ENCODE data around the gene SACM1L.
A peak's percentile ranks its signal among the peaks of the same experiment; 100 is the strongest.

Gene SACM1L

GRCh38 chr3:45712434-45713110 is 23.4 kb downstream of the SACM1L start:
- WGBS (ENCODE audit: extremely low coverage, insufficient coverage, insufficient read length), result 100% methylated on average over 1 of the region's 7 CpGs

DNA sequence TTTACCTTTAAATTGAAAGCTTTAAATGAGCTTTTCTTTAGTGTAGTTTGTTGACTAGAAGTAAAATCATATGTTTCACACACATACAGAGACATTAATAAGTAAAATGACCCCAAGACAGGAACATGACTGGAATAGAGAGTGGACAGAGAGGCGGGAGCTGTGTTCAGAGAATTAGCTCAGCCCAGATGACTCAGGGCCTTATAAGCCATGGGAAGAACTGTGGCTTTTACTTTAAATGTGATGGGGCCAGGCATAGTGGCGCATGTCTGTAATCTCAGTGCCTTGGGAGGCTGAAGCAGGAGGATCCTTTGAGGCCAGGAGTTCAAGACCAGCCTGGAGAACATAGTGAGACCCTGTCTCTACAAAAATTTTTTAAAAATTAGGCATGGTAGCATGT is 26.7 kb downstream of the SACM1L start:
- no peak overlapping the region for H3K4me3 ChIP-seq (ENCODE audit: low read depth, low read length)
- no peaks in the 10 kb centered on the region for H3K79me2 ChIP-seq (ENCODE audit: control insufficient read depth, insufficient read depth, low read length, poor library complexity)
- H2BK120ac ChIP-seq (ENCODE audit: insufficient read depth, low read length, poor library complexity), result no peak overlapping the region
- no peak overlapping the region for H3K27ac ChIP-seq (ENCODE audit: low read depth, low read length)
- H3K79me1 ChIP-seq (ENCODE audit: low read length), result no peaks in the 10 kb centered on the region
- no CpG with 5 or more reads among the region's 2 CpGs for WGBS (ENCODE audit: extremely low coverage, insufficient coverage, insufficient read length)
- no peak overlapping the region for H3K18ac ChIP-seq (ENCODE audit: low read length)
- no peak overlapping the region for H4K8ac ChIP-seq (ENCODE audit: low read depth, low read length)
- H3K4me1 ChIP-seq (ENCODE audit: control insufficient read depth in 1 of 2, insufficient read depth in 2 of 2, low read length in 2 of 2), result peaks cover 0 to 3% of the 10 kb centered on the region in 2 experiments
- DNase-seq, result no peak
- H2BK5ac ChIP-seq (ENCODE audit: low read depth, low read length, poor library complexity), result no peak overlapping the region
- H3K36me3 ChIP-seq (ENCODE audit: control insufficient read depth in 1 of 2, insufficient read depth in 2 of 2, low read length in 2 of 2), result peaks cover 7 to 8% of the 10 kb centered on the region in 2 experiments
- no peak overlapping the region for H3K4ac ChIP-seq (ENCODE audit: low read depth, low read length)
- H4K12ac ChIP-seq (ENCODE audit: low read depth, low read length), result no peak overlapping the region
- H2AFZ ChIP-seq (ENCODE audit: insufficient read depth, low read length, poor library complexity), result no peak overlapping the region
- H3K23ac ChIP-seq (ENCODE audit: low read length), result no peak overlapping the region
- H2AK5ac ChIP-seq (ENCODE audit: low read length), result no peak overlapping the region
- H3K9me3 ChIP-seq (ENCODE audit: insufficient read depth, low read depth, low read length), result no peaks in the 10 kb centered on the region
- H4K91ac ChIP-seq (ENCODE audit: low read depth, low read length), result no peak overlapping the region
- H3K4me2 ChIP-seq (ENCODE audit: low read length), result no peak overlapping the region
- H3K14ac ChIP-seq (ENCODE audit: low read length), result no peak overlapping the region
- no peak overlapping the region for H2BK12ac ChIP-seq (ENCODE audit: low read length)
- no peak overlapping the region for H3K9ac ChIP-seq (ENCODE audit: low read length)
- H3K27me3 ChIP-seq (ENCODE audit: insufficient read depth, low read length), result no peaks in the 10 kb centered on the region

More at GRCh38 chr3:45712434-45713110, 23.4 kb downstream of the SACM1L start:
- H3K9ac ChIP-seq (ENCODE audit: low read length), result no peak overlapping the region
- H2BK5ac ChIP-seq (ENCODE audit: low read depth, low read length, poor library complexity), result no peak overlapping the region
- H3K4me1 ChIP-seq (ENCODE audit: control insufficient read depth in 1 of 2, insufficient read depth in 2 of 2, low read length in 2 of 2), result peaks cover 0 to 3% of the 10 kb centered on the region in 2 experiments
- no peak overlapping the region for H3K18ac ChIP-seq (ENCODE audit: low read length)
- no peak overlapping the region for H3K23ac ChIP-seq (ENCODE audit: low read length)
- no peaks in the 10 kb centered on the region for H3K27me3 ChIP-seq (ENCODE audit: insufficient read depth, low read length)
- peak; percentile 78 to 91 for DNase-seq
- H3K36me3 ChIP-seq (ENCODE audit: control insufficient read depth in 1 of 2, insufficient read depth in 2 of 2, low read length in 2 of 2), result peaks cover 6 to 8% of the 10 kb centered on the region in 2 experiments
- H3K9me3 ChIP-seq (ENCODE audit: insufficient read depth, low read depth, low read length), result no peaks in the 10 kb centered on the region
- no peak overlapping the region for H2BK12ac ChIP-seq (ENCODE audit: low read length)
- no peaks in the 10 kb centered on the region for H3K79me2 ChIP-seq (ENCODE audit: control insufficient read depth, insufficient read depth, low read length, poor library complexity)
- H3K4ac ChIP-seq (ENCODE audit: low read depth, low read length), result no peak overlapping the region
- no peaks in the 10 kb centered on the region for H3K79me1 ChIP-seq (ENCODE audit: low read length)
- no peak overlapping the region for H3K4me2 ChIP-seq (ENCODE audit: low read length)
- no peak overlapping the region for H4K8ac ChIP-seq (ENCODE audit: low read depth, low read length)
- no peak overlapping the region for H2BK120ac ChIP-seq (ENCODE audit: insufficient read depth, low read length, poor library complexity)
- no peak overlapping the region for H2AFZ ChIP-seq (ENCODE audit: insufficient read depth, low read length, poor library complexity)
- H3K27ac ChIP-seq (ENCODE audit: low read depth, low read length), result peak overlapping the region; percentile 28
- H2AK5ac ChIP-seq (ENCODE audit: low read length), result no peak overlapping the region
- H3K4me3 ChIP-seq (ENCODE audit: low read depth, low read length), result no peak overlapping the region
- no peak overlapping the region for H4K91ac ChIP-seq (ENCODE audit: low read depth, low read length)
- no peak overlapping the region for H3K14ac ChIP-seq (ENCODE audit: low read length)
- no peak overlapping the region for H4K12ac ChIP-seq (ENCODE audit: low read depth, low read length)

GRCh38 chr3:45716790-45717336 is 27.7 kb downstream of the SACM1L start:
- H3K36me3 ChIP-seq (ENCODE audit: control insufficient read depth in 1 of 2, insufficient read depth in 2 of 2, low read length in 2 of 2), result peaks cover 4 to 5% of the 10 kb centered on the region in 2 experiments
- peaks cover 0 to 3% of the 10 kb centered on the region in 2 experiments for H3K4me1 ChIP-seq (ENCODE audit: control insufficient read depth in 1 of 2, insufficient read depth in 2 of 2, low read length in 2 of 2)
- no peak overlapping the region for H2AFZ ChIP-seq (ENCODE audit: insufficient read depth, low read length, poor library complexity)
- H3K4me3 ChIP-seq (ENCODE audit: low read depth, low read length), result no peak overlapping the region
- H4K91ac ChIP-seq (ENCODE audit: low read depth, low read length), result no peak overlapping the region
- no peaks in the 10 kb centered on the region for H3K9me3 ChIP-seq (ENCODE audit: insufficient read depth, low read depth, low read length)
- H3K27ac ChIP-seq (ENCODE audit: low read depth, low read length), result no peak overlapping the region
- no peaks in the 10 kb centered on the region for H3K79me1 ChIP-seq (ENCODE audit: low read length)
- no peak overlapping the region for H2BK120ac ChIP-seq (ENCODE audit: insufficient read depth, low read length, poor library complexity)
- no CpG with 5 or more reads among the region's 3 CpGs for WGBS (ENCODE audit: extremely low coverage, insufficient coverage, insufficient read length)
- no peak overlapping the region for H4K8ac ChIP-seq (ENCODE audit: low read depth, low read length)
- no peak overlapping the region for H3K4ac ChIP-seq (ENCODE audit: low read depth, low read length)
- H3K9ac ChIP-seq (ENCODE audit: low read length), result no peak overlapping the region
- peak; percentile 44 to 71 for DNase-seq
- no peak overlapping the region for H2BK12ac ChIP-seq (ENCODE audit: low read length)
- no peak overlapping the region for H2AK5ac ChIP-seq (ENCODE audit: low read length)
- H3K4me2 ChIP-seq (ENCODE audit: low read length), result no peak overlapping the region
- H2BK5ac ChIP-seq (ENCODE audit: low read depth, low read length, poor library complexity), result no peak overlapping the region
- H3K23ac ChIP-seq (ENCODE audit: low read length), result no peak overlapping the region
- no peaks in the 10 kb centered on the region for H3K27me3 ChIP-seq (ENCODE audit: insufficient read depth, low read length)
- H3K14ac ChIP-seq (ENCODE audit: low read length), result no peak overlapping the region
- H4K12ac ChIP-seq (ENCODE audit: low read depth, low read length), result no peak overlapping the region
- H3K79me2 ChIP-seq (ENCODE audit: control insufficient read depth, insufficient read depth, low read length, poor library complexity), result no peaks in the 10 kb centered on the region
- no peak overlapping the region for H3K18ac ChIP-seq (ENCODE audit: low read length)

DNA sequence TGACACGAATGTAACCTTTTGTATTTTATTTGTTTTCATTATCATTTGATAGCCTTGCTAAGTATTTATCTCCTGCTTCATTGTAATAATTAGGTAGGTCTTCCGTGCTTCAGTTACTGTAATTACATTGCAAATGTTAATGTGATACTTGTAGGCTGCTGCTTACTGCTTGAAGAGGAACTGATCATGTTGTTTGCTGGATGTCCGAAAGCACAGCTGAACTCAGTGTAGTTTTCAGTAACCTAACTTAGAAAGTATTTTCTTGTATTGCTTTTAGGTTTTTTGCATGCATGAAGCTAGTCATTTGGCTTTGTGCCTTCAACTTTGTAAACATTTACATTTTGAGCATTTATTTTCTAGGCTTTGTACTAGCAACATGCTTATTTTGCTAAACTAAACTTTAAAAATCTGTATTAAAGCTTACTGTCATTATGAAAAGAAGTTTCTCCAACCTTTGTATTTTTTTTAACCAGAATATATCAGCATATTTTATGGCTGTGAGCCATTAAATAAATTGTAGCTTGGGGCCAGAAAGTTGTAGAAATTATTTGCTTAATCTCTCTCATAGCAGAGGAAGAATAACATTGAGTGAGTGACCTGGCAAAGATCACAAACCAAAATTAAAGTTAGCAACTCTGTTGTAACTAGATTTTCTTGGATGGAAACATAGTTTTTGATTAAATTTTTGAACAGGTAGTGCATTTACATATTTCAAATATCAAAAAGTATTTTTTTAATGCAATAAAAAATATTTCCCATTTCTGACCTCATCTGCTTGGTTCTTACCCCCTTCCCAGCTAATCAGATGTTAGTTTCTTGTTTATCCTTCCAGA is 30.7 kb downstream of the SACM1L start:
- Histone ChIP-seq H3K79me1 (ENCODE audit: low read length) (no peaks in the 10 kb centered on the region), H3K36me3 (ENCODE audit: control insufficient read depth in 1 of 2, insufficient read depth in 2 of 2, low read length in 2 of 2) (peaks cover 3 to 5% of the 10 kb centered on the region in 2 experiments), H3K14ac (ENCODE audit: low read length) (no peak overlapping the region), H3K4me3 (ENCODE audit: low read depth, low read length) (no peak overlapping the region), H4K12ac (ENCODE audit: low read depth, low read length) (no peak overlapping the region), H3K27me3 (ENCODE audit: insufficient read depth, low read length) (no peaks in the 10 kb centered on the region), H3K23ac (ENCODE audit: low read length) (no peak overlapping the region), H3K18ac (ENCODE audit: low read length) (no peak overlapping the region), H4K91ac (ENCODE audit: low read depth, low read length) (no peak overlapping the region), H3K27ac (ENCODE audit: low read depth, low read length) (no peak overlapping the region), H2BK120ac (ENCODE audit: insufficient read depth, low read length, poor library complexity) (no peak overlapping the region), H3K4me1 (ENCODE audit: control insufficient read depth in 1 of 2, insufficient read depth in 2 of 2, low read length in 2 of 2) (no peaks in the 10 kb centered on the region), H2BK5ac (ENCODE audit: low read depth, low read length, poor library complexity) (no peak overlapping the region), H3K4ac (ENCODE audit: low read depth, low read length) (no peak overlapping the region), H3K9me3 (ENCODE audit: insufficient read depth, low read depth, low read length) (no peaks in the 10 kb centered on the region), H3K79me2 (ENCODE audit: control insufficient read depth, insufficient read depth, low read length, poor library complexity) (no peaks in the 10 kb centered on the region), H2BK12ac (ENCODE audit: low read length) (no peak overlapping the region), H2AK5ac (ENCODE audit: low read length) (no peak overlapping the region), H3K9ac (ENCODE audit: low read length) (no peak overlapping the region), H2AFZ (ENCODE audit: insufficient read depth, low read length, poor library complexity) (no peak overlapping the region), H4K8ac (ENCODE audit: low read depth, low read length) (no peak overlapping the region), H3K4me2 (ENCODE audit: low read length) (no peak overlapping the region)
- no CpG with 5 or more reads among the region's 3 CpGs for WGBS (ENCODE audit: extremely low coverage, insufficient coverage, insufficient read length)
- no peak for DNase-seq

Data from trophoblast cell (in vitro differentiated cells and primary cell).